Measurements from ENCODE around the gene NFYB.

Gene NFYB

GRCh38 chr12:104105461-104105860 is 32.5 kb downstream of the NFYB start:
- Histone ChIP-seq H3K4me2 (ENCODE audit: low read length) (no peak overlapping the region), H3K9me3 (ENCODE audit: control insufficient read depth, insufficient read depth, low read length) (no peaks in the 10 kb centered on the region), H3K79me2 (ENCODE audit: control insufficient read depth, low read length) (no peaks in the 10 kb centered on the region), H3K4me1 (ENCODE audit: control insufficient read depth, low read length) (0 out of 2 replicates have a peak, but pooled peaks cover 2% of the 10 kb centered on the region), H3K36me3 (ENCODE audit: control insufficient read depth, low read length) (peaks cover 4% of the 10 kb centered on the region), H3K9me2 (replicated peaks; ENCODE audit: control insufficient read depth, low read length) (no peaks in the 10 kb centered on the region), H3F3A (ENCODE audit: control insufficient read depth, insufficient read depth) (no peaks in the 10 kb centered on the region), H3K27me3 (ENCODE audit: control insufficient read depth, low read length) (no peaks in the 10 kb centered on the region), H4K20me1 (ENCODE audit: control insufficient read depth, insufficient read depth, low read depth, low read length) (no peaks in the 10 kb centered on the region), H3K4me3 (ENCODE audit: low read length) (no peak overlapping the region), H3K27ac (ENCODE audit: low read depth, low read length) (no peak overlapping the region)
- TF ChIP-seq CTCF (IDR thresholded peaks at IDR 0.05; ENCODE audit: low read depth, low read length, poor library complexity, severe bottlenecking): no peak
- no peak for TF ChIP-seq EZH2phosphoT487 (IDR thresholded peaks at IDR 0.05; ENCODE audit: borderline replicate concordance, low read length)

- no peaks in the 10 kb centered on the region for H3F3A ChIP-seq (ENCODE audit: control insufficient read depth, insufficient read depth)
These were observed 40.1 kb downstream of the NFYB start for GRCh38 chr12:104097954-104098353.

GRCh38 chr12:104095289-104095688 is 42.7 kb downstream of the NFYB start:
- H4K20me1 ChIP-seq (ENCODE audit: control insufficient read depth, insufficient read depth, low read depth, low read length): no peaks in the 10 kb centered on the region
- H3K27me3 ChIP-seq (ENCODE audit: control insufficient read depth, low read length): no peaks in the 10 kb centered on the region
- H3K4me2 ChIP-seq (ENCODE audit: low read length): no peak overlapping the region
- no peaks in the 10 kb centered on the region for H3K9me3 ChIP-seq (ENCODE audit: control insufficient read depth, insufficient read depth, low read length)
- no peak overlapping the region for H3K27ac ChIP-seq (ENCODE audit: low read depth, low read length)
- no peak for TF ChIP-seq CTCF (IDR thresholded peaks at IDR 0.05; ENCODE audit: low read depth, low read length, poor library complexity, severe bottlenecking)
- no peak for TF ChIP-seq EZH2phosphoT487 (IDR thresholded peaks at IDR 0.05; ENCODE audit: borderline replicate concordance, low read length)
- no peaks in the 10 kb centered on the region for H3K79me2 ChIP-seq (ENCODE audit: control insufficient read depth, low read length)
- no peak overlapping the region for H3K4me3 ChIP-seq (ENCODE audit: low read length)
- no peaks in the 10 kb centered on the region for H3K9me2 ChIP-seq (replicated peaks; ENCODE audit: control insufficient read depth, low read length)
- H3F3A ChIP-seq (ENCODE audit: control insufficient read depth, insufficient read depth): no peaks in the 10 kb centered on the region
- no peaks in the 10 kb centered on the region for H3K4me1 ChIP-seq (ENCODE audit: control insufficient read depth, low read length)
- peaks cover 16% of the 10 kb centered on the region for H3K36me3 ChIP-seq (ENCODE audit: control insufficient read depth, low read length)

More at GRCh38 chr12:104097954-104098353, 40.1 kb downstream of the NFYB start:
- Histone ChIP-seq H3K4me1 (ENCODE audit: control insufficient read depth, low read length) (no peaks in the 10 kb centered on the region), H4K20me1 (ENCODE audit: control insufficient read depth, insufficient read depth, low read depth, low read length) (no peaks in the 10 kb centered on the region), H3K4me2 (ENCODE audit: low read length) (no peak overlapping the region), H3K4me3 (ENCODE audit: low read length) (no peak overlapping the region), H3K27me3 (ENCODE audit: control insufficient read depth, low read length) (no peaks in the 10 kb centered on the region), H3K9me2 (replicated peaks; ENCODE audit: control insufficient read depth, low read length) (no peaks in the 10 kb centered on the region), H3K36me3 (ENCODE audit: control insufficient read depth, low read length) (peaks cover 18% of the 10 kb centered on the region), H3K9me3 (ENCODE audit: control insufficient read depth, insufficient read depth, low read length) (no peaks in the 10 kb centered on the region), H3K27ac (ENCODE audit: low read depth, low read length) (no peak overlapping the region), H3K79me2 (ENCODE audit: control insufficient read depth, low read length) (no peaks in the 10 kb centered on the region)
- TF ChIP-seq CTCF (IDR thresholded peaks at IDR 0.05; ENCODE audit: low read depth, low read length, poor library complexity, severe bottlenecking) (no peak), EZH2phosphoT487 (IDR thresholded peaks at IDR 0.05; ENCODE audit: borderline replicate concordance, low read length) (no peak)
